GM12878 (cell line): ENCODE data around the gene SLC25A33. TPM values are rescaled to one million over a fixed set of nuclear protein-coding genes. Genes with fewer than 3 reads are reported as not detected.

Experiments used
- ATAC-seq: fragments of 200-7000 bp; cut with Tn5 transposase; 3 replicates; pipeline ENCODE4 v1.9.1; 2020; ENCODE audit warnings: mild to moderate bottlenecking, moderate library complexity
- BruUV-seq: library from RNA; stranded (reverse); fragments of 400-500 nt; replicated peaks from 2 replicates; lab custom pipeline; 2021; lab: Mats Ljungman, UMichigan
- CTCF ChIA-PET: fragments of 300-600 bp; sonication (Branson Sonifier 250); formaldehyde crosslinking; extraction: SDS; loops from one replicate; lab custom pipeline; 2021; ENCODE audit warnings: inconsistent platforms; lab: Yijun Ruan, JAX
- POLR2A ChIA-PET: fragments of 350-600 bp; formaldehyde crosslinking; extraction: SDS; loops from one replicate; lab custom pipeline; 2021; ENCODE audit warnings: inconsistent platforms; lab: Charles Lee
- RAD21 ChIA-PET: fragments of 300-600 bp; sonication (Branson Sonifier 250); formaldehyde crosslinking; loops from one replicate; lab custom pipeline; 2023; ENCODE audit warnings: antibody characterized with exemption; ENCODE audit not compliant: unreplicated experiment; lab: Charles Lee
- SMC1A ChIA-PET: fragments of 300-600 bp; sonication (Branson Sonifier 250); formaldehyde crosslinking; loops from one replicate; lab custom pipeline; 2023; ENCODE audit not compliant: unreplicated experiment, uncharacterized antibody; lab: Charles Lee
- DNase-seq: peaks from one replicate; pipeline ENCODE4 v3.0.0-alpha.2; 2011; ENCODE audit warnings: low read depth, low spot score
- FAIRE-seq: peaks from 3 replicates; lab custom pipeline; 2011; peaks lifted over from hg19 to GRCh38; lab: Jason Lieb, UNC
- H2AFZ ChIP-seq: 2 replicates; pipeline ENCODE4 v1.6.0; 2011; ENCODE audit warnings: low read depth, low read length, control low read depth; ENCODE audit not compliant: control insufficient read depth
- H3K27ac ChIP-seq: 2 replicates; pipeline ENCODE4 v1.5.1; 2011; ENCODE audit warnings: control low read depth; ENCODE audit not compliant: control insufficient read depth, insufficient read depth
- H3K27me3 ChIP-seq, 2 experiments: replicated peaks in 1 of 2; 2 replicates each; pipeline versions ENCODE4 v1.6.0 to v1.6.1; 2011; ENCODE audit warnings: low read length in 1 of 2; ENCODE audit not compliant: control insufficient read depth in 2 of 2, insufficient read depth in 2 of 2
- H3K36me3 ChIP-seq, 2 experiments: 2 replicates each; pipeline ENCODE4 v1.5.1; 2011; ENCODE audit warnings: low read length in 1 of 2; ENCODE audit not compliant: control insufficient read depth in 2 of 2, insufficient read depth in 2 of 2
- H3K4me1 ChIP-seq: 2 replicates; pipeline ENCODE4 v1.6.1; 2011; ENCODE audit warnings: mild to moderate bottlenecking, low read length, moderate library complexity, mixed read lengths; ENCODE audit not compliant: control insufficient read depth, insufficient read depth
- H3K4me2 ChIP-seq: 2 replicates; pipeline ENCODE4 v1.6.0; 2011; ENCODE audit warnings: control low read depth; ENCODE audit not compliant: control insufficient read depth, insufficient read depth
- H3K4me3 ChIP-seq: fragments of 200-600 bp; sonication (generic); 2 replicates; pipeline ENCODE4 v1.5.1; 2016
- H3K79me2 ChIP-seq: 2 replicates; pipeline ENCODE4 v1.6.0; 2011; ENCODE audit warnings: low read length; ENCODE audit not compliant: control insufficient read depth, insufficient read depth
- H3K9ac ChIP-seq: 2 replicates; pipeline ENCODE4 v1.8.0; 2011; ENCODE audit warnings: low read length, control low read depth, mixed read lengths; ENCODE audit not compliant: control insufficient read depth, insufficient read depth
- H3K9me3 ChIP-seq: replicated peaks from 3 replicates; pipeline ENCODE4 v1.5.1; 2011; ENCODE audit warnings: mild to moderate bottlenecking, low read length; ENCODE audit not compliant: control insufficient read depth, insufficient read depth
- H4K20me1 ChIP-seq: 2 replicates; pipeline ENCODE4 v1.6.0; 2011; ENCODE audit not compliant: control insufficient read depth, insufficient read depth
- BRCA1 ChIP-seq: IDR thresholded peaks from 2 replicates; pipeline ENCODE4 v1.6.1; 2011; ENCODE audit warnings: low read depth, low read length, improper control_type of control experiment
- CEBPB ChIP-seq, 2 experiments: fragments of 150-350 bp in 1 of 2; IDR thresholded peaks; 2 replicates each; pipeline ENCODE4 v1.6.1; 2012 to 2014; ENCODE audit warnings: low read depth in 2 of 2, low read length in 2 of 2, borderline replicate concordance in 1 of 2, inconsistent platforms in 1 of 2
- GABPA ChIP-seq: IDR thresholded peaks from 2 replicates; pipeline ENCODE4 v1.6.1; 2014; ENCODE audit warnings: antibody characterized with exemption, low read depth, mild to moderate bottlenecking, inconsistent platforms
- MTA3 ChIP-seq: IDR thresholded peaks from 2 replicates; pipeline ENCODE4 v1.6.1; 2012; ENCODE audit warnings: low read length, inconsistent platforms, borderline replicate concordance
- NFIC ChIP-seq: IDR thresholded peaks from 2 replicates; pipeline ENCODE4 v1.6.1; 2012; ENCODE audit warnings: low read depth, mild to moderate bottlenecking, inconsistent platforms, low read length, moderate library complexity
- NR2C2 ChIP-seq: IDR thresholded peaks from 2 replicates; pipeline ENCODE4 v1.6.1; 2011; ENCODE audit warnings: borderline replicate concordance, low read depth; ENCODE audit not compliant: control insufficient read depth, insufficient read length
- PAX8 ChIP-seq: fragments of 450-650 bp; IDR thresholded peaks from 2 replicates; pipeline ENCODE4 v1.6.1; 2017; ENCODE audit warnings: mild to moderate bottlenecking, moderate library complexity
- PML ChIP-seq: IDR thresholded peaks from 2 replicates; pipeline ENCODE4 v1.6.1; 2012; ENCODE audit warnings: low read length, inconsistent platforms
- POLR2AphosphoS2 ChIP-seq: IDR thresholded peaks from 2 replicates; pipeline ENCODE4 v1.6.1; 2011; ENCODE audit warnings: low read depth, mild to moderate bottlenecking, low read length, improper control_type of control experiment, moderate library complexity
- RAD21 ChIP-seq: IDR thresholded peaks from 2 replicates; pipeline ENCODE4 v1.6.1; 2011; ENCODE audit warnings: mild to moderate bottlenecking, low read depth, low read length, moderate library complexity; ENCODE audit not compliant: insufficient read depth
- SIN3A ChIP-seq: IDR thresholded peaks from 2 replicates; pipeline ENCODE4 v1.6.1; 2012; ENCODE audit warnings: low read depth, low read length, improper control_type of control experiment
- ZNF274 ChIP-seq: IDR thresholded peaks from one replicate; pipeline ENCODE4 v1.8.0; 2011; ENCODE audit not compliant: insufficient read length, insufficient read depth
- WGBS: methylation state at CpG from one replicate; pipeline ENCODE4 v1.1.6; 2016; ENCODE audit warnings: low lambda C conversion rate; ENCODE audit not compliant: insufficient replicate concordance, insufficient coverage; ENCODE audit errors: missing lambda C conversion rate; 5-methylcytosine and 5-hydroxymethylcytosine counted together
- in situ Hi-C: fragments of 300-500 bp; cut with MboI; formaldehyde crosslinking; loops from 9 replicates; pipeline ENCODE4 v1.14.3; 2018; ENCODE audit warnings: mixed read lengths
- intact Hi-C: fragments of 100-400 bp; cut with micrococcal nuclease; formaldehyde crosslinking; loops from one replicate; pipeline ENCODE4 v1.14.2; 2022; ENCODE audit not compliant: unreplicated experiment
- polyA plus RNA-seq, 11 experiments: library from polyadenylated mRNA; depleted of rRNA in 4 of 11; unstranded in 6 of 11; stranded (reverse) in 5 of 11; fragments of >200 nt; fragmentation: Nextera tagmentation in 4 of 11; fragmentation: Illumina TruSeq in 1 of 11; extraction: Ambion mirVana in 4 of 11; extraction: Trizol in 1 of 11; gene quantifications; 1 replicate in 1 of 11; 2 replicates in 10 of 11; pipeline versions ENCODE4 v1.2.1 to v1.2.3, GENCODE V29; 2011 to 2016; ENCODE audit warnings: inconsistent platforms in 2 of 11, missing spikeins in 2 of 11, low read depth in 1 of 11
- total RNA-seq, 4 experiments: library from RNA; depleted of rRNA in 3 of 4; stranded (reverse); fragments of >200 nt in 3 of 4; fragmentation: Illumina TruSeq in 1 of 4; extraction: Trizol in 1 of 4; gene quantifications; 2 replicates each; pipeline versions ENCODE4 v1.2.1 to v1.2.3, GENCODE V29; 2013 to 2021
- TF ChIP-seq, protein P1 (sequence below): fragments of 450-650 bp; formaldehyde crosslinking; IDR thresholded peaks from 2 replicates; pipeline ENCODE4 v1.5.0; 2022; ENCODE audit warnings: mild to moderate bottlenecking, missing genetic modification characterization
- TF ChIP-seq, protein P2 (sequence below): fragments of 150-350 bp; IDR thresholded peaks from 2 replicates; pipeline ENCODE4 v1.6.1; 2014; ENCODE audit warnings: mild to moderate bottlenecking, low read depth, low read length
- TF ChIP-seq, protein P3 (sequence below): IDR thresholded peaks from 2 replicates; pipeline ENCODE4 v1.6.1; 2011; ENCODE audit warnings: mild to moderate bottlenecking, low read depth, low read length, moderate library complexity; ENCODE audit not compliant: insufficient replicate concordance

SLC25A33 gene
- total and polyA plus RNA-seq, 10 of the 15 experiments (the other 5 are each of a cell fraction or from before 2014, with no cell fraction given): 1.7 to 11.2 (median 8.4) TPM

GRCh38 chr1:9559673-9560072, 20.4 kb downstream of the SLC25A33 start:
- ChIA-PET CTCF (interaction anchor here (1.2 kb wide), 1 partner anchor 13 kb away, joined by 3 read pairs; no protein-coding TSS in a partner anchor), RAD21 (no interaction called here), POLR2A (interaction anchor here (0.7 kb wide), 1 partner anchor 396 kb away, joined by 4 read pairs; no protein-coding TSS in a partner anchor), SMC1A (interaction anchor here (0.9 kb wide), 1 partner anchor 19 kb away, joined by 3 read pairs; no protein-coding TSS in a partner anchor)
- no peak overlapping the region for H3K4me3 ChIP-seq
- BruUV-seq: no TSS peak
- DNase-seq (no peak), FAIRE-seq (no peak), ATAC-seq (no peak)
- peaks cover 8 to 11% of the 10 kb centered on the region in 2 experiments for H3K36me3 ChIP-seq
- H3K79me2 ChIP-seq: no peaks in the 10 kb centered on the region; the same call in 1 of the 2 replicates
- H3K9ac ChIP-seq: no peak overlapping the region
- no peak overlapping the region for H2AFZ ChIP-seq
- no peaks in the 10 kb centered on the region for H3K9me3 ChIP-seq
- intact Hi-C loops: no loop called here
- H3K27me3 ChIP-seq: no peaks in the 10 kb centered on the region
- TF ChIP-seq MTA3 (no peak), SIN3A (no peak), PML (no peak), PAX8 (no peak), CEBPB (IDR thresholded peaks at IDR 0.05; ENCODE audit: borderline replicate concordance in 1 of 2, low read depth in 2 of 2, low read length in 2 of 2) (no peak), GABPA (no peak), POLR2AphosphoS2 (no peak), BRCA1 (no peak), ZNF274 (no peak), RAD21 (no peak), NFIC (no peak), NR2C2 (no peak)
- TF ChIP-seq, protein P1, sequence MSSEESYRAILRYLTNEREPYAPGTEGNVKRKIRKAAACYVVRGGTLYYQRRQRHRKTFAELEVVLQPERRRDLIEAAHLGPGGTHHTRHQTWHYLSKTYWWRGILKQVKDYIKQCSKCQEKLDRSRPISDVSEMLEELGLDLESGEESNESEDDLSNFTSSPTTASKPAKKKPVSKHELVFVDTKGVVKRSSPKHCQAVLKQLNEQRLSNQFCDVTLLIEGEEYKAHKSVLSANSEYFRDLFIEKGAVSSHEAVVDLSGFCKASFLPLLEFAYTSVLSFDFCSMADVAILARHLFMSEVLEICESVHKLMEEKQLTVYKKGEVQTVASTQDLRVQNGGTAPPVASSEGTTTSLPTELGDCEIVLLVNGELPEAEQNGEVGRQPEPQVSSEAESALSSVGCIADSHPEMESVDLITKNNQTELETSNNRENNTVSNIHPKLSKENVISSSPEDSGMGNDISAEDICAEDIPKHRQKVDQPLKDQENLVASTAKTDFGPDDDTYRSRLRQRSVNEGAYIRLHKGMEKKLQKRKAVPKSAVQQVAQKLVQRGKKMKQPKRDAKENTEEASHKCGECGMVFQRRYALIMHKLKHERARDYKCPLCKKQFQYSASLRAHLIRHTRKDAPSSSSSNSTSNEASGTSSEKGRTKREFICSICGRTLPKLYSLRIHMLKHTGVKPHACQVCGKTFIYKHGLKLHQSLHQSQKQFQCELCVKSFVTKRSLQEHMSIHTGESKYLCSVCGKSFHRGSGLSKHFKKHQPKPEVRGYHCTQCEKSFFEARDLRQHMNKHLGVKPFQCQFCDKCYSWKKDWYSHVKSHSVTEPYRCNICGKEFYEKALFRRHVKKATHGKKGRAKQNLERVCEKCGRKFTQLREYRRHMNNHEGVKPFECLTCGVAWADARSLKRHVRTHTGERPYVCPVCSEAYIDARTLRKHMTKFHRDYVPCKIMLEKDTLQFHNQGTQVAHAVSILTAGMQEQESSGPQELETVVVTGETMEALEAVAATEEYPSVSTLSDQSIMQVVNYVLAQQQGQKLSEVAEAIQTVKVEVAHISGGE: no peak
- TF ChIP-seq, protein P2, sequence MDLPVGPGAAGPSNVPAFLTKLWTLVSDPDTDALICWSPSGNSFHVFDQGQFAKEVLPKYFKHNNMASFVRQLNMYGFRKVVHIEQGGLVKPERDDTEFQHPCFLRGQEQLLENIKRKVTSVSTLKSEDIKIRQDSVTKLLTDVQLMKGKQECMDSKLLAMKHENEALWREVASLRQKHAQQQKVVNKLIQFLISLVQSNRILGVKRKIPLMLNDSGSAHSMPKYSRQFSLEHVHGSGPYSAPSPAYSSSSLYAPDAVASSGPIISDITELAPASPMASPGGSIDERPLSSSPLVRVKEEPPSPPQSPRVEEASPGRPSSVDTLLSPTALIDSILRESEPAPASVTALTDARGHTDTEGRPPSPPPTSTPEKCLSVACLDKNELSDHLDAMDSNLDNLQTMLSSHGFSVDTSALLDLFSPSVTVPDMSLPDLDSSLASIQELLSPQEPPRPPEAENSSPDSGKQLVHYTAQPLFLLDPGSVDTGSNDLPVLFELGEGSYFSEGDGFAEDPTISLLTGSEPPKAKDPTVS: no peak
- TF ChIP-seq, protein P3, sequence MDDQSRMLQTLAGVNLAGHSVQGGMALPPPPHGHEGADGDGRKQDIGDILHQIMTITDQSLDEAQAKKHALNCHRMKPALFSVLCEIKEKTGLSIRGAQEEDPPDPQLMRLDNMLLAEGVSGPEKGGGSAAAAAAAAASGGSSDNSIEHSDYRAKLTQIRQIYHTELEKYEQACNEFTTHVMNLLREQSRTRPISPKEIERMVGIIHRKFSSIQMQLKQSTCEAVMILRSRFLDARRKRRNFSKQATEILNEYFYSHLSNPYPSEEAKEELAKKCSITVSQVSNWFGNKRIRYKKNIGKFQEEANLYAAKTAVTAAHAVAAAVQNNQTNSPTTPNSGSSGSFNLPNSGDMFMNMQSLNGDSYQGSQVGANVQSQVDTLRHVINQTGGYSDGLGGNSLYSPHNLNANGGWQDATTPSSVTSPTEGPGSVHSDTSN: no peak
- in situ Hi-C loops: no loop called here
- 50% methylated on average over 5 of the region's 5 CpGs for WGBS
- no peak overlapping the region for H3K4me2 ChIP-seq
- no peaks in the 10 kb centered on the region for H4K20me1 ChIP-seq
- no peak overlapping the region for H3K27ac ChIP-seq
- no peaks in the 10 kb centered on the region for H3K4me1 ChIP-seq
